ENCODE measurements around the gene THSD4. TPM values are rescaled to one million over a fixed set of nuclear protein-coding genes. Genes with fewer than 3 reads are reported as not detected.

Gene THSD4
- total RNA-seq, 1 experiment from 2014 or later, result 36.3 TPM

DNA sequence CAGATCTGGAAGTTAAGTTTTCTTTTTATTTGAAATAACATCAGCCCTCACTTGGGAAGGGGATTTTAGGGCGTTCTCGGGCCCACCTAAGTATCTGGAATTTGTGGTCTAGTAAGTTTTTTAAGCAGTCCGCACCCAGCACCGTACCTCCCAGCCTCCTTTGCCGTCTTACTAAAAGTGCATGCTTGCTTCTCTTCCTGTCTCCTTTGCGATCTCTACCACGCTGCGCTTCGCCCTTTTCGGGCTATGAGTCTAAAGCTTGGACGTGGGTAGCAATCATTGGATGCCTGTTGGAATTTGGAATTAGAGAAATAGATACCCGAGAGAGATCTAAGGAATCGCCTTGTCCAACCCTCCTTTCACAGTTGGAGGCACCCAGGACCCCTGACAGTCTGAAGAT is 1.1 kb downstream of the THSD4 start:
- H3K27ac Mint-ChIP-seq (ENCODE audit: low read depth, unreplicated experiment), result peak overlapping the region; percentile 40
- CTCF ChIA-PET, result interaction anchor here (0.6 to 1.5 kb wide), 10 partner anchors 9 to 385 kb away, joined by 3 to 5 read pairs (median 3); no protein-coding TSS in a partner anchor
- H3K27me3 Mint-ChIP-seq (ENCODE audit: insufficient read depth, unreplicated experiment), result no peaks in the 10 kb centered on the region

DNA sequence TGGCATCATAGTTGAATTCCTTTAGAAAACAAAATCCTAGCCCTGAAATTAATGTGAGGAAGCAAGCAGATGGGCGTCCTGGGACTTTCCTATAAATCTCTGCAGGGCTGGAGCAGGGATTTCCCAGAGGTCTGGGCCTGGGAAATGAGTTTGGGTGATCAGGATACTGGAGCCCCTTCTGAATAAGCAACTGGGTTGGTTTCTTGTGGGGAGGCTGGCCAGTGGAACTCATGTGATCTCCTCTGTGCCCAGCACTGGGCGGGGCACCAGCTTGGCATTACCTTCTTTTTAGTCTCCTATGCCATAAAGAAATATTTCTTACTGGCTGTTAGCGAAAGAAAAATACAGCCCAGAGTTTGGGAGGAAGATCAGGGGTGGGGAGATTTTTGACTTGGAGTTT is 1.7 kb downstream of the THSD4 start:
- TF ChIP-seq, protein P1, sequence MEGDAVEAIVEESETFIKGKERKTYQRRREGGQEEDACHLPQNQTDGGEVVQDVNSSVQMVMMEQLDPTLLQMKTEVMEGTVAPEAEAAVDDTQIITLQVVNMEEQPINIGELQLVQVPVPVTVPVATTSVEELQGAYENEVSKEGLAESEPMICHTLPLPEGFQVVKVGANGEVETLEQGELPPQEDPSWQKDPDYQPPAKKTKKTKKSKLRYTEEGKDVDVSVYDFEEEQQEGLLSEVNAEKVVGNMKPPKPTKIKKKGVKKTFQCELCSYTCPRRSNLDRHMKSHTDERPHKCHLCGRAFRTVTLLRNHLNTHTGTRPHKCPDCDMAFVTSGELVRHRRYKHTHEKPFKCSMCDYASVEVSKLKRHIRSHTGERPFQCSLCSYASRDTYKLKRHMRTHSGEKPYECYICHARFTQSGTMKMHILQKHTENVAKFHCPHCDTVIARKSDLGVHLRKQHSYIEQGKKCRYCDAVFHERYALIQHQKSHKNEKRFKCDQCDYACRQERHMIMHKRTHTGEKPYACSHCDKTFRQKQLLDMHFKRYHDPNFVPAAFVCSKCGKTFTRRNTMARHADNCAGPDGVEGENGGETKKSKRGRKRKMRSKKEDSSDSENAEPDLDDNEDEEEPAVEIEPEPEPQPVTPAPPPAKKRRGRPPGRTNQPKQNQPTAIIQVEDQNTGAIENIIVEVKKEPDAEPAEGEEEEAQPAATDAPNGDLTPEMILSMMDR (IDR thresholded peaks at IDR 0.05; ENCODE audit: unreplicated experiment), result no peak
- H3K36me3 Mint-ChIP-seq (ENCODE audit: insufficient read depth, unreplicated experiment), result peaks cover 5% of the 10 kb centered on the region
- DNase-seq (ENCODE audit: unreplicated experiment), result peak; percentile 58
- H3K4me3 Mint-ChIP-seq (ENCODE audit: unreplicated experiment), result peak overlapping the region; percentile 65
- H3K9me3 Mint-ChIP-seq (ENCODE audit: unreplicated experiment), result no peaks in the 10 kb centered on the region
- CTCF ChIA-PET, result interaction anchor here (0.6 to 1.0 kb wide), 3 partner anchors 107 to 323 kb away, joined by 3 to 4 read pairs (median 4); no protein-coding TSS in a partner anchor
- H3K27me3 Mint-ChIP-seq (ENCODE audit: insufficient read depth, unreplicated experiment), result no peaks in the 10 kb centered on the region
- H3K4me1 Mint-ChIP-seq (ENCODE audit: insufficient read depth, unreplicated experiment), result peaks cover 31% of the 10 kb centered on the region
- intact Hi-C loops (cut with micrococcal nuclease), result loop anchor here (5.0 to 10.0 kb wide), 2 partner anchors 105 to 688 kb away; no protein-coding TSS in a partner anchor
- peak overlapping the region; percentile 27 for H3K27ac Mint-ChIP-seq (ENCODE audit: low read depth, unreplicated experiment)
- no TSS peak for BruUV-seq (replicated peaks)
- POLR2A ChIA-PET, result interaction anchor here (0.7 to 1.9 kb wide), 4 partner anchors 18 to 599 kb away, joined by 4 to 5 read pairs (median 4); no protein-coding TSS in a partner anchor

More for the DNA sequence above, 1.1 kb downstream of the THSD4 start:
- no TSS peak for BruUV-seq (replicated peaks)
- peaks cover 31% of the 10 kb centered on the region for H3K4me1 Mint-ChIP-seq (ENCODE audit: insufficient read depth, unreplicated experiment)
- H3K9me3 Mint-ChIP-seq (ENCODE audit: unreplicated experiment), result no peaks in the 10 kb centered on the region
- POLR2A ChIA-PET, result interaction anchor here (0.9 to 1.9 kb wide), 5 partner anchors 14 to 324 kb away, joined by 3 to 4 read pairs (median 4); no protein-coding TSS in a partner anchor
- intact Hi-C loops (cut with micrococcal nuclease), result loop anchor here (5.0 to 10.0 kb wide), 2 partner anchors 104 to 688 kb away; no protein-coding TSS in a partner anchor
- TF ChIP-seq, protein P1 (IDR thresholded peaks at IDR 0.05; ENCODE audit: unreplicated experiment), result no peak
- H3K36me3 Mint-ChIP-seq (ENCODE audit: insufficient read depth, unreplicated experiment), result peaks cover 5% of the 10 kb centered on the region
- H3K4me3 Mint-ChIP-seq (ENCODE audit: unreplicated experiment), result peak overlapping the region; percentile 65
- DNase-seq (ENCODE audit: unreplicated experiment), result peak; percentile 34

DNA sequence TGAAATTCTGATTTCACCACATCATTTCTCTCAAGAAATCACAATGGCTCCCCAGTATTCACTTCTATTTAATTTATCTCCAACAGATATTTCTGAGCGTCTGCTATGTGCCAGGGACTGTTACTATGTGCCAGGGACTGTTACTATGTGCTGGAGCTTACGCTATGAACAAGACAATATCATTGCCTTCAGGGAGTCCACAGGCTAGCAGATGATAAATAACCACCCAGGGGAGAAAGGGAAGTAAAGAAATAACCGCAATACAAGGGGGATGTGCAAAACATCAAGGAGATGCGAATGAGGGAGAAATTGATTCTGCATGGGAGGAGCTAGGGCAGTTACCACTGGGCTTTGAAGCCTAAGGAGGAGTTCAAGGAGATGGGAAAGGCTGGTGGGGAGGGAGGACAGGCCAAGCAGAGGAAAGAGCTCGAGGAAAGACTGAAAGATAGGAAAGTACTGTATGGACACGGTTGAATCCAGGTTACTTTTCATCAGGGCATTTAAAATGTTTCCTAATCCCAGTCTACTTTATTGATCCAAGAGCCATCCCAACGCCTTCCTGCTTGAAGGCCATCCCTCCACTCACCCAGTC is 2.5 kb downstream of the THSD4 start:
- Mint-ChIP-seq H3K9me3 (ENCODE audit: unreplicated experiment) (no peaks in the 10 kb centered on the region), H3K36me3 (ENCODE audit: insufficient read depth, unreplicated experiment) (peaks cover 10% of the 10 kb centered on the region), H3K4me3 (ENCODE audit: unreplicated experiment) (peak overlapping the region; percentile 30), H3K27me3 (ENCODE audit: insufficient read depth, unreplicated experiment) (no peaks in the 10 kb centered on the region), H3K27ac (ENCODE audit: low read depth, unreplicated experiment) (peak overlapping the region; percentile 27), H3K4me1 (ENCODE audit: insufficient read depth, unreplicated experiment) (peaks cover 31% of the 10 kb centered on the region)
- ChIA-PET POLR2A (interaction anchor here (0.7 to 1.9 kb wide), 3 partner anchors 233 to 598 kb away, joined by 4 to 5 read pairs (median 4); no protein-coding TSS in a partner anchor), CTCF (interaction anchor here (0.6 to 1.5 kb wide), 4 partner anchors 68 to 539 kb away, joined by 3 to 5 read pairs (median 4); no protein-coding TSS in a partner anchor)
- intact Hi-C loops (cut with micrococcal nuclease), result loop anchor here (5.0 to 10.0 kb wide), 2 partner anchors 106 to 687 kb away; no protein-coding TSS in a partner anchor
- BruUV-seq (replicated peaks), result no TSS peak
- no peak for DNase-seq (ENCODE audit: unreplicated experiment)
- TF ChIP-seq, protein P1 (IDR thresholded peaks at IDR 0.05; ENCODE audit: unreplicated experiment), result no peak

DNA sequence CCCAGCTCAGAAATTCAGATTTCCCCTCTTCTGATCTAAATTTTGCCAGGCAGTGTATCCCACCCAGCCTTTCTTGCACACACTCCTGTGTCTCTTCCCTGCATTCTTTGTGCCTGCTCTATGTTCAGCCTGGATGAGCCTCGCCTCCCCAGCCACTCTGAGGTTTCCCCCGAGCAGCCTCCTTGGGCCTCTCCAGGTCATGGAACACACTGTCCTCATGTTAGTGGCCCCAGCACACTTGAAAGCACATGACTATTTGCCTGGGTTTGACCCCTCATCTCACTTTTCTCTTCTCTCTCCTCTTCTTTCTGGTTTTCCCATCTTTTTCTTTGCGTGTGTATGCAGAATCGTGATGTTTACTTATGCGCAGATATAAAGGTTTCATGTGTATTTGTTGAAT is 3.1 kb downstream of the THSD4 start:
- TF ChIP-seq, protein P1 (IDR thresholded peaks at IDR 0.05; ENCODE audit: unreplicated experiment), result no peak
- peaks cover 31% of the 10 kb centered on the region for H3K4me1 Mint-ChIP-seq (ENCODE audit: insufficient read depth, unreplicated experiment)
- POLR2A ChIA-PET, result no interaction called here
- H3K27ac Mint-ChIP-seq (ENCODE audit: low read depth, unreplicated experiment), result no peak overlapping the region
- intact Hi-C loops (cut with micrococcal nuclease), result loop anchor here (5.0 to 10.0 kb wide), 2 partner anchors 106 to 686 kb away; no protein-coding TSS in a partner anchor
- no peaks in the 10 kb centered on the region for H3K27me3 Mint-ChIP-seq (ENCODE audit: insufficient read depth, unreplicated experiment)
- no TSS peak for BruUV-seq (replicated peaks)
- peaks cover 14% of the 10 kb centered on the region for H3K36me3 Mint-ChIP-seq (ENCODE audit: insufficient read depth, unreplicated experiment)
- CTCF ChIA-PET, result interaction anchor here (1.5 kb wide), 1 partner anchor 325 kb away, joined by 5 read pairs; no protein-coding TSS in a partner anchor
- H3K9me3 Mint-ChIP-seq (ENCODE audit: unreplicated experiment), result no peaks in the 10 kb centered on the region
- no peak for DNase-seq (ENCODE audit: unreplicated experiment)
- no peak overlapping the region for H3K4me3 Mint-ChIP-seq (ENCODE audit: unreplicated experiment)

All from MCF 10A (cell line).